Measurements from ENCODE around the gene GJA9.

- no peak for TF ChIP-seq CTCF (IDR thresholded peaks at IDR 0.05)
- TF ChIP-seq POLR2A (IDR thresholded peaks at IDR 0.05) = no peak
Observed at GRCh38 chr1:38915352-38915948, 34.1 kb upstream of the GJA9 start.
